HG02759 (cell line): ENCODE measurements around the gene UCN2.
A peak's percentile ranks its signal among the peaks of the same experiment; 100 is the strongest.

Experiments used
- ATAC-seq: cut with Tn5 transposase; IDR thresholded peaks from one replicate; pipeline ENCODE4 v1.9.1; 2021; ENCODE audit warnings: mild to moderate bottlenecking, moderate library complexity; ENCODE audit not compliant: unreplicated experiment

UCN2 gene

GRCh38 chr3:48563382-48563918, at the start of gene UCN2:
Gene UCN2, minus strand, starts transcription at chr3:48563781. Its CDS starts 657 bp downstream, at chr3:48563124.
- no peak for ATAC-seq

- ATAC-seq = no peak
Observed at GRCh38 chr3:48612309-48612708, 48.7 kb upstream of the UCN2 start.

GRCh38 chr3:48609088-48610005, 45.8 kb upstream of the UCN2 start, which contains the start of gene UQCRC1:
Gene UQCRC1, minus strand, starts transcription at chr3:48609646. Its CDS starts 26 bp downstream, at chr3:48609620.
- peak; percentile 99 for ATAC-seq

GRCh38 chr3:48607519-48607918, 43.9 kb upstream of the UCN2 start:
- ATAC-seq = no peak

GRCh38 chr3:48601622-48601994, 38.0 kb upstream of the UCN2 start:
- no peak for ATAC-seq

- ATAC-seq = no peak
Observed at GRCh38 chr3:48600711-48601621, 37.4 kb upstream of the UCN2 start.

GRCh38 chr3:48599509-48600285, 36.1 kb upstream of the UCN2 start:
- no peak for ATAC-seq

GRCh38 chr3:48599077-48599501, 35.5 kb upstream of the UCN2 start:
- no peak for ATAC-seq

- ATAC-seq = no peak
Observed at GRCh38 chr3:48598323-48599076, 34.9 kb upstream of the UCN2 start.

GRCh38 chr3:48597408-48597800, 33.8 kb upstream of the UCN2 start:
- ATAC-seq = no peak

GRCh38 chr3:48596676-48597407, 33.3 kb upstream of the UCN2 start:
- no peak for ATAC-seq

GRCh38 chr3:48596157-48596556, 32.6 kb upstream of the UCN2 start:
- ATAC-seq = no peak

- no peak for ATAC-seq
Observed at GRCh38 chr3:48595526-48596121, 32.0 kb upstream of the UCN2 start.

- no peak for ATAC-seq
Observed at GRCh38 chr3:48595075-48595525, 31.5 kb upstream of the UCN2 start, which contains the start of gene COL7A1. Gene COL7A1, minus strand, starts transcription at chr3:48595329. Its CDS starts 170 bp downstream, at chr3:48595159.

GRCh38 chr3:48594417-48595049, 31.0 kb upstream of the UCN2 start:
- no peak for ATAC-seq

- ATAC-seq = no peak
Observed at GRCh38 chr3:48593337-48593736, 29.8 kb upstream of the UCN2 start.

- ATAC-seq = no peak
Observed at GRCh38 chr3:48592519-48593087, 29.0 kb upstream of the UCN2 start.
